Right forelimb (tissue), 1 donor: ENCODE results near the gene SMIM21.

Source experiments
- DNase-seq: peaks from one replicate; pipeline ENCODE4 v3.0.0-alpha.2; 2018

SMIM21 gene

GRCh38 chr18:75375341-75375740 is 52.2 kb downstream of the SMIM21 start:
- no peak for DNase-seq

- DNase-seq = no peak
These were observed 53.0 kb downstream of the SMIM21 start for GRCh38 chr18:75374466-75374865.

GRCh38 chr18:75369026-75369721 is 58.3 kb downstream of the SMIM21 start:
- no peak for DNase-seq

GRCh38 chr18:75365837-75366236 is 61.7 kb downstream of the SMIM21 start:
- DNase-seq = no peak

GRCh38 chr18:75365254-75365629 is 62.3 kb downstream of the SMIM21 start:
- no peak for DNase-seq

- no peak for DNase-seq
These were observed 62.8 kb downstream of the SMIM21 start for GRCh38 chr18:75364512-75365253.

GRCh38 chr18:75363446-75364225 is 63.9 kb downstream of the SMIM21 start:
- no peak for DNase-seq

- no peak for DNase-seq
These were observed 65.1 kb downstream of the SMIM21 start for GRCh38 chr18:75362435-75362834.

GRCh38 chr18:75360941-75361340 is 66.6 kb downstream of the SMIM21 start:
- DNase-seq = no peak

- DNase-seq = no peak
These were observed 67.3 kb downstream of the SMIM21 start for GRCh38 chr18:75360215-75360614.
